Panc1 (cell line): ENCODE measurements around the gene TTC17.

Experiments used
- SIN3A ChIP-seq: IDR thresholded peaks from 2 replicates; pipeline ENCODE4 v1.6.1; 2012; ENCODE audit warnings: low read depth, mild to moderate bottlenecking, low read length, moderate library complexity, borderline replicate concordance; ENCODE audit not compliant: insufficient read depth
- TF ChIP-seq, protein P1 (sequence below): fragments of 450-650 bp; IDR thresholded peaks from 2 replicates; pipeline ENCODE4 v1.5.1; 2017; ENCODE audit warnings: mild to moderate bottlenecking

GRCh38 chr11:43382614-43383013 is 23.9 kb downstream of the TTC17 start:
- TF ChIP-seq, protein P1, sequence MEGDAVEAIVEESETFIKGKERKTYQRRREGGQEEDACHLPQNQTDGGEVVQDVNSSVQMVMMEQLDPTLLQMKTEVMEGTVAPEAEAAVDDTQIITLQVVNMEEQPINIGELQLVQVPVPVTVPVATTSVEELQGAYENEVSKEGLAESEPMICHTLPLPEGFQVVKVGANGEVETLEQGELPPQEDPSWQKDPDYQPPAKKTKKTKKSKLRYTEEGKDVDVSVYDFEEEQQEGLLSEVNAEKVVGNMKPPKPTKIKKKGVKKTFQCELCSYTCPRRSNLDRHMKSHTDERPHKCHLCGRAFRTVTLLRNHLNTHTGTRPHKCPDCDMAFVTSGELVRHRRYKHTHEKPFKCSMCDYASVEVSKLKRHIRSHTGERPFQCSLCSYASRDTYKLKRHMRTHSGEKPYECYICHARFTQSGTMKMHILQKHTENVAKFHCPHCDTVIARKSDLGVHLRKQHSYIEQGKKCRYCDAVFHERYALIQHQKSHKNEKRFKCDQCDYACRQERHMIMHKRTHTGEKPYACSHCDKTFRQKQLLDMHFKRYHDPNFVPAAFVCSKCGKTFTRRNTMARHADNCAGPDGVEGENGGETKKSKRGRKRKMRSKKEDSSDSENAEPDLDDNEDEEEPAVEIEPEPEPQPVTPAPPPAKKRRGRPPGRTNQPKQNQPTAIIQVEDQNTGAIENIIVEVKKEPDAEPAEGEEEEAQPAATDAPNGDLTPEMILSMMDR: no peak
- TF ChIP-seq SIN3A: no peak
